Prostate gland (tissue), 2 donors: Measurements from ENCODE around the gene PROB1. TPM values are rescaled to one million over a fixed set of nuclear protein-coding genes. Genes with fewer than 3 reads are reported as not detected.

Experiments used
- DNase-seq: peaks from one replicate; pipeline ENCODE4 v3.0.0-alpha.2; 2019; ENCODE audit warnings: low spot score
- H3K27ac ChIP-seq, 2 donors: fragments of 200-600 bp; sonication (generic); 2 replicates each; pipeline ENCODE4 v1.5.1; 2017 to 2019
- H3K27me3 ChIP-seq: fragments of 200-600 bp; sonication (generic); replicated peaks from 2 replicates; pipeline ENCODE4 v1.5.1; 2019; ENCODE audit not compliant: insufficient read depth
- H3K36me3 ChIP-seq, 2 donors: fragments of 200-600 bp; sonication (generic); 1 replicate in 1 of 2; 2 replicates in 1 of 2; pipeline versions ENCODE4 v1.5.1 to v1.8.1; 2017 to 2019
- H3K4me1 ChIP-seq: fragments of 200-600 bp; sonication (generic); replicated peaks from 2 replicates; pipeline ENCODE4 v1.5.1; 2019
- H3K4me3 ChIP-seq, 2 donors: fragments of 200-600 bp; sonication (generic); 2 replicates each; pipeline ENCODE4 v1.5.1; 2017 to 2019
- H3K9me3 ChIP-seq: fragments of 200-600 bp; sonication (generic); 2 replicates; pipeline ENCODE4 v1.5.1; 2017
- POLR2A ChIP-seq: fragments of 450-650 bp; IDR thresholded peaks from one replicate; pipeline ENCODE4 v1.6.1; 2016; ENCODE audit warnings: antibody characterized with exemption, mild to moderate bottlenecking
- POLR2AphosphoS5 ChIP-seq: sonication (generic); formaldehyde crosslinking; IDR thresholded peaks from one replicate; pipeline ENCODE4 v1.6.1; 2017; ENCODE audit warnings: antibody characterized with exemption
- WGBS: methylation state at CpG from one replicate; pipeline ENCODE4 v1.1.5; 2018; 5-methylcytosine and 5-hydroxymethylcytosine counted together
- intact Hi-C: fragments of 100-400 bp; cut with DNase I; formaldehyde crosslinking; loops from one replicate; pipeline ENCODE4 v1.14.2; 2022
- total RNA-seq, 2 donors: library from RNA; depleted of rRNA; stranded (reverse); fragments of >200 nt; gene quantifications; one replicate each; pipeline ENCODE4 v1.1.0, GENCODE V29; 2016
- TF ChIP-seq, protein P1 (sequence below), 4 experiments: fragments of 200-600 bp in 2 of 4; fragments of 450-650 bp in 2 of 4; sonication (generic) in 2 of 4; IDR thresholded peaks; 1 replicate in 3 of 4; 2 replicates in 1 of 4; pipeline ENCODE4 v1.5.1; 2016 to 2019; ENCODE audit warnings: antibody characterized with exemption in 4 of 4, mild to moderate bottlenecking in 2 of 4, moderate library complexity in 2 of 4

The PROB1 gene
- total RNA-seq, 2 donors from 2014 or later, result 2.4 TPM

DNA sequence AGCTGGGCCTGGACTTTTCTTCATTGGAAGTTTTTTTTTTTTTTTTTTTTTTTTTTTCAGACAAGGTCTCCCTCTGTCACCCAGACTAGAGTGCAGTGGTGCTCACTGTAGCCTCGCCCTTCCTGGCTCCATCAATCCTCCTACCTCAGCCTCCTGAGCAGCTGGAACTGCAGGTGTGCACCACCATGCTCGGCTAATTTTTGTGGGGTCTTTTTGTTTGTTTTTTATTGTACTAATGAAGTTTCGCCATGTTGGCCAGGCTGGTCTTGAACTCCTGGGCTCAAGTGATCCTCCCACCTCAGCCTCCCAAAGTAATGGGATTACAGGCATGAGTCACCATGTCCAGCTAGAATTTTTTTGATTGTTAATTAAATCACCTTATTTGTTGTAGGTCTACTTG is 40.8 kb upstream of the PROB1 start:
- TF ChIP-seq, protein P1, sequence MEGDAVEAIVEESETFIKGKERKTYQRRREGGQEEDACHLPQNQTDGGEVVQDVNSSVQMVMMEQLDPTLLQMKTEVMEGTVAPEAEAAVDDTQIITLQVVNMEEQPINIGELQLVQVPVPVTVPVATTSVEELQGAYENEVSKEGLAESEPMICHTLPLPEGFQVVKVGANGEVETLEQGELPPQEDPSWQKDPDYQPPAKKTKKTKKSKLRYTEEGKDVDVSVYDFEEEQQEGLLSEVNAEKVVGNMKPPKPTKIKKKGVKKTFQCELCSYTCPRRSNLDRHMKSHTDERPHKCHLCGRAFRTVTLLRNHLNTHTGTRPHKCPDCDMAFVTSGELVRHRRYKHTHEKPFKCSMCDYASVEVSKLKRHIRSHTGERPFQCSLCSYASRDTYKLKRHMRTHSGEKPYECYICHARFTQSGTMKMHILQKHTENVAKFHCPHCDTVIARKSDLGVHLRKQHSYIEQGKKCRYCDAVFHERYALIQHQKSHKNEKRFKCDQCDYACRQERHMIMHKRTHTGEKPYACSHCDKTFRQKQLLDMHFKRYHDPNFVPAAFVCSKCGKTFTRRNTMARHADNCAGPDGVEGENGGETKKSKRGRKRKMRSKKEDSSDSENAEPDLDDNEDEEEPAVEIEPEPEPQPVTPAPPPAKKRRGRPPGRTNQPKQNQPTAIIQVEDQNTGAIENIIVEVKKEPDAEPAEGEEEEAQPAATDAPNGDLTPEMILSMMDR (IDR thresholded peaks at IDR 0.05), result no peak
- no peak for TF ChIP-seq POLR2A
- no peak for TF ChIP-seq POLR2AphosphoS5
- H3K9me3 ChIP-seq, result no peaks in the 10 kb centered on the region
- intact Hi-C loops, result no loop called here
- no peaks in the 10 kb centered on the region for H3K36me3 ChIP-seq
- 96% methylated on average over 3 of the region's 3 CpGs for WGBS
- no peak for DNase-seq
- no peak overlapping the region for H3K4me3 ChIP-seq
- no peak overlapping the region for H3K27ac ChIP-seq
- peaks cover 4% of the 10 kb centered on the region for H3K4me1 ChIP-seq
- H3K27me3 ChIP-seq, result no peaks in the 10 kb centered on the region

DNA sequence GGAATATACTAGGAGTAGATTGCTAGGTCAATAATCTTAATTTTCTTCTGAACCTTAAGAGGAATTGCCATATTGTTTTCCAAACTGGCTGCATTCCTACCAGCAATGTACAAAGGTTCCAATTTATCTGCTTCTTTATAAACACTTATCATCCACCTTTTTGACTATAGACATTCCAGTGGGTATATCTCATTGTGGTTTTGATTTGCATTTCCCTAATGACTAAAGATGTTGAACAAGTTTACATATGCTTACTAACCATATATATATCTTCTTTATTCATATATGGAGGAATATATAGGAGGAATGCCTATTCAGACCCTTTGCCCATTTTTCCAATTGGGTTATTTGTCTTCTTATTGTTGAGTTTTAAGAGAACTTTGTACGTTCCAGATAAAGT is 36.8 kb upstream of the PROB1 start:
- no peak for TF ChIP-seq POLR2AphosphoS5
- TF ChIP-seq, protein P1 (IDR thresholded peaks at IDR 0.05), result no peak
- TF ChIP-seq POLR2A, result no peak
- DNase-seq, result no peak
- intact Hi-C loops, result no loop called here
- Histone ChIP-seq H3K4me1 (no peaks in the 10 kb centered on the region), H3K27me3 (no peaks in the 10 kb centered on the region), H3K9me3 (no peaks in the 10 kb centered on the region), H3K27ac (no peak overlapping the region), H3K4me3 (no peak overlapping the region), H3K36me3 (no peaks in the 10 kb centered on the region)
- WGBS, result 69% methylated on average over 1 of the region's 1 CpG

DNA sequence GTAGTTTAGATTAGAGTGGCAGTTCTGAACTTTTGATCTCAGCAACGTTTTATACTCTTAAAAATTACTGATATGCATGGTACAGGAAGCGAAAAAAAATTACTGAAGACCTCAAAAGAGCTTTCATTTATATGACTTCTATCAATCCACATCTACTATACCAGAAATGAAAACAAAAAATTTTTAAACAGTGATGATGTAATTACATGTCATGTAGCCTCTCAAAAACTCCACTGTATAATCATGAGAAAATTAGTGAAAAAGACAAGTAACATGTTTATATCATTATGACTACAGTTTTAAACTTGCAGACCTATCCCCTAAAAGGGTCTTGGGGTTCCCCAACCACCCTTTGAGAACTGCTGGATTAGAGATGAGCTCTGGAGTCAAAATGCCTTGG is 35.1 kb upstream of the PROB1 start:
- intact Hi-C loops, result no loop called here
- H3K4me3 ChIP-seq, result no peak overlapping the region
- no peaks in the 10 kb centered on the region for H3K9me3 ChIP-seq
- no peaks in the 10 kb centered on the region for H3K4me1 ChIP-seq
- TF ChIP-seq POLR2AphosphoS5 (no peak), POLR2A (no peak)
- TF ChIP-seq, protein P1 (IDR thresholded peaks at IDR 0.05), result no peak
- H3K36me3 ChIP-seq, result no peaks in the 10 kb centered on the region
- 91% methylated on average over 2 of the region's 2 CpGs for WGBS
- H3K27ac ChIP-seq, result no peak overlapping the region
- H3K27me3 ChIP-seq, result no peaks in the 10 kb centered on the region
- DNase-seq, result no peak

DNA sequence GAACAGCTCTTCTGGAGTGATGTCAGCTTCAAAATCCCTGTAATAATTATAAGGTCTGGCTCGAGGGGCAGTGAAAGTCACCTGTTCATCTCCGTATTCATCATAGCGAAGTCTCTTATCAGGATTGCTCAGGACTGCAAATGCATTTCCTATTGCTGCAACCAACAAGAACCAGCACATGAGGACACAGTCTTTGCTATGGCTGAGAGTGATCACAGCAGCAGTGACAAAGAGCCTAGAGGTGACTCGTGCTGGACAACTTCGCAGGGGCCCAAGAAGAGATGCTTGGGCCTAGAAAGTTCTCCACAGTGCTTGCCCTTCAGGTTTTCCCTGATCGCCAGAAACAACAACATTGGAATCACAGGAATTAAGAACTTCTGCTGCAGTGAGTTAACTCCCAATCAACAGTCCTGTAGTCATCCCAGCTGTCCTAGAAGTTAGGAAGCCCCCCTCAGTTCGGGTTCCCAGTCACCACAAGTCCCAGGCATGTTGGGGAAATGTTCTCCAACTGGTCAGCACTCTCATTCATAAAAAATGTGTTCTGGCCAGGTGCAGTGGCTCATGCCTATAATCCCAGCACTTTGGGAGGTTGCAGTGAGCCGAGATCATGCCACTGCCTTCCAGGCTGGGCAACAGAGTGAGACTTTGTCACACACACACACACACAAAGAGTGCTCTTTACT is 31.4 kb upstream of the PROB1 start:
- intact Hi-C loops, result no loop called here
- Histone ChIP-seq H3K36me3 (no peaks in the 10 kb centered on the region), H3K4me1 (no peaks in the 10 kb centered on the region), H3K27me3 (no peaks in the 10 kb centered on the region), H3K4me3 (no peak overlapping the region), H3K27ac (no peak overlapping the region), H3K9me3 (no peaks in the 10 kb centered on the region)
- TF ChIP-seq, protein P1 (IDR thresholded peaks at IDR 0.05), result no peak
- no peak for TF ChIP-seq POLR2A
- no peak for TF ChIP-seq POLR2AphosphoS5
- no peak for DNase-seq
- 79% methylated on average over 8 of the region's 8 CpGs for WGBS

DNA sequence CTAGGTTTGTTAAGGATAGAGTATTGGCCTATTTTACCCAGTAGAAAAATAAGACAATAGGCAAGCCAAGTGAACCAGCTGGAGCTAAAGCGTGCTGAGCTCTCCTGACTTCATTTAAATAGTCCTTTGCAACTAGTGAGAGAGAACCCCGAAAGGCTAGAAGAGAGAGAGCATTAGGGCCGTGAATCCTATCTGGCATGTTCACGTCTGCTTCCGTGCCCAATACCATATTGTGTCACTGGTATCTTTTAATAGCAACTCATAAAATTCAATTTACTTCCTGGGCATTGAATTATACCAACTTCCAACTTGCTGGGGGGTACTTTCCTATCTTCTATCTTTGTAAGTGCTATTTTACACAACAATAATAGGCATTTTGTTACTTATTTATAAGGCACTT is 30.6 kb upstream of the PROB1 start:
- no peak for DNase-seq
- no peak overlapping the region for H3K4me3 ChIP-seq
- no peaks in the 10 kb centered on the region for H3K27me3 ChIP-seq
- no peak overlapping the region for H3K27ac ChIP-seq
- intact Hi-C loops, result no loop called here
- H3K4me1 ChIP-seq, result no peaks in the 10 kb centered on the region
- H3K9me3 ChIP-seq, result no peaks in the 10 kb centered on the region
- no peaks in the 10 kb centered on the region for H3K36me3 ChIP-seq
- WGBS, result 38% methylated on average over 5 of the region's 5 CpGs
- TF ChIP-seq POLR2AphosphoS5 (no peak), POLR2A (no peak)
- TF ChIP-seq, protein P1 (IDR thresholded peaks at IDR 0.05), result no peak
